Choroid plexus epithelial cell (primary cell): ENCODE results near the gene ATF6.

Source experiments
- DNase-seq: peaks from one replicate; pipeline ENCODE4 v3.0.0-alpha.2; 2010; ENCODE audit warnings: low read depth
- H3K4me3 ChIP-seq: 2 replicates; pipeline ENCODE4 v1.5.1; 2011; ENCODE audit warnings: low read depth, mild to moderate bottlenecking, control low read depth, low read length, moderate library complexity
- CTCF ChIP-seq: conservative IDR thresholded peaks from 2 replicates; pipeline ENCODE4 v1.5.1; 2011; ENCODE audit warnings: low read depth, mild to moderate bottlenecking, control low read depth, inconsistent platforms, low read length, moderate library complexity

The ATF6 gene

GRCh38 chr1:161943737-161944136, 177.6 kb downstream of the ATF6 start:
- DNase-seq: no peak
- TF ChIP-seq CTCF: no peak
- H3K4me3 ChIP-seq: no peak overlapping the region

- no peak for DNase-seq
- TF ChIP-seq CTCF: no peak
- no peak overlapping the region for H3K4me3 ChIP-seq
These were observed 178.3 kb downstream of the ATF6 start for GRCh38 chr1:161944381-161944780.

- TF ChIP-seq CTCF: no peak
- H3K4me3 ChIP-seq: no peak overlapping the region
These were observed 179.4 kb downstream of the ATF6 start for GRCh38 chr1:161945306-161946060.

GRCh38 chr1:161946071-161946987, 180.2 kb downstream of the ATF6 start:
- peak; percentile 47 for DNase-seq
- no peak for TF ChIP-seq CTCF

More at GRCh38 chr1:161945306-161946060, 179.4 kb downstream of the ATF6 start:
- DNase-seq: no peak

GRCh38 chr1:161948435-161948834, 182.3 kb downstream of the ATF6 start:
- no peak for TF ChIP-seq CTCF
- H3K4me3 ChIP-seq: no peak overlapping the region
- DNase-seq: no peak

More at GRCh38 chr1:161946071-161946987, 180.2 kb downstream of the ATF6 start:
- H3K4me3 ChIP-seq: no peak overlapping the region

- H3K4me3 ChIP-seq: no peak overlapping the region
- TF ChIP-seq CTCF: no peak
- DNase-seq: no peak
These were observed 183.4 kb downstream of the ATF6 start for GRCh38 chr1:161949548-161949947.
